GM23248 (cell line): ENCODE measurements around the gene ENTPD8. TPM values are rescaled to one million over a fixed set of nuclear protein-coding genes. Genes with fewer than 3 reads are reported as not detected.

ENCODE experiments used
- DNase-seq: peaks from one replicate; pipeline ENCODE4 v3.0.0-alpha.2; 2015
- H2AFZ ChIP-seq: fragments of 200-600 bp; sonication (generic); 2 replicates; pipeline ENCODE4 v1.6.1; 2016; ENCODE audit warnings: antibody characterized with exemption
- H3F3A ChIP-seq: fragments of 200-600 bp; sonication (generic); 2 replicates; pipeline ENCODE4 v1.6.1; 2016; ENCODE audit warnings: mild to moderate bottlenecking, antibody characterized with exemption, mixed run types; ENCODE audit not compliant: insufficient read depth
- H3K27ac ChIP-seq: fragments of 200-600 bp; sonication (generic); 2 replicates; pipeline ENCODE4 v1.5.1; 2016; ENCODE audit warnings: mild to moderate bottlenecking
- H3K27me3 ChIP-seq: fragments of 200-600 bp; sonication (generic); replicated peaks from 2 replicates; pipeline ENCODE4 v1.6.1; 2016; ENCODE audit warnings: mild to moderate bottlenecking; ENCODE audit not compliant: insufficient read depth
- H3K36me3 ChIP-seq: fragments of 200-600 bp; sonication (generic); 2 replicates; pipeline ENCODE4 v1.6.1; 2016; ENCODE audit warnings: low read depth, mild to moderate bottlenecking
- H3K4me1 ChIP-seq: fragments of 200-600 bp; sonication (generic); 2 replicates; pipeline ENCODE4 v1.6.1; 2016; ENCODE audit warnings: mild to moderate bottlenecking; ENCODE audit not compliant: insufficient read depth
- H3K4me2 ChIP-seq: fragments of 200-600 bp; sonication (generic); one replicate; pipeline ENCODE4 v1.6.1; 2016; ENCODE audit warnings: mild to moderate bottlenecking; ENCODE audit not compliant: unreplicated experiment
- H3K4me3 ChIP-seq: fragments of 200-600 bp; sonication (generic); 2 replicates; pipeline ENCODE4 v1.5.1; 2016; ENCODE audit warnings: mild to moderate bottlenecking
- H3K79me2 ChIP-seq: fragments of 200-600 bp; sonication (generic); 2 replicates; pipeline ENCODE4 v1.6.1; 2016; ENCODE audit warnings: mild to moderate bottlenecking; ENCODE audit not compliant: insufficient read depth
- H3K9ac ChIP-seq: fragments of 200-600 bp; sonication (generic); 2 replicates; pipeline ENCODE4 v1.6.1; 2016; ENCODE audit warnings: mild to moderate bottlenecking
- H3K9me2 ChIP-seq: fragments of 200-600 bp; sonication (generic); 2 replicates; pipeline ENCODE4 v1.6.1; 2016; ENCODE audit warnings: mixed run types, mild to moderate bottlenecking, moderate library complexity; ENCODE audit not compliant: insufficient read depth
- H3K9me3 ChIP-seq: fragments of 200-600 bp; sonication (generic); one replicate; pipeline ENCODE4 v1.6.1; 2017; ENCODE audit warnings: low read depth
- H4K20me1 ChIP-seq: fragments of 200-600 bp; sonication (generic); 2 replicates; pipeline ENCODE4 v1.6.0; 2016; ENCODE audit not compliant: insufficient read depth
- EZH2 ChIP-seq: fragments of 200-600 bp; sonication (generic); IDR thresholded peaks from 2 replicates; pipeline ENCODE4 v1.6.1; 2018; ENCODE audit warnings: antibody characterized with exemption, mild to moderate bottlenecking; ENCODE audit not compliant: insufficient read depth, poor library complexity, severe bottlenecking
- EZH2phosphoT487 ChIP-seq: fragments of 200-600 bp; sonication (generic); IDR thresholded peaks from 2 replicates; pipeline ENCODE4 v1.6.1; 2018; ENCODE audit warnings: antibody characterized with exemption, moderate library complexity, mild to moderate bottlenecking, low read depth; ENCODE audit not compliant: insufficient read depth
- whole genome bisulfite sequencing, 2 experiments: methylation state at CpG; one replicate each; pipeline ENCODE4 v1.1.6; 2015 to 2017; ENCODE audit warnings: low lambda C conversion rate in 2 of 2, low coverage in 1 of 2; ENCODE audit errors: missing lambda C conversion rate in 2 of 2; 5-methylcytosine and 5-hydroxymethylcytosine counted together
- in situ Hi-C: fragments of 300-500 bp; cut with MboI; formaldehyde crosslinking; loops from 2 replicates; pipeline ENCODE4 v1.15.0; 2020
- polyA plus RNA-seq: library from polyadenylated mRNA; unstranded; fragments of >200 nt; fragmentation: Nextera tagmentation; extraction: Ambion mirVana; gene quantifications from 2 replicates; pipeline ENCODE4 v1.2.1, GENCODE V29; 2016
- total RNA-seq: library from RNA; depleted of rRNA; stranded (reverse); fragments of >200 nt; shearing (Covaris generic); gene quantifications from 2 replicates; pipeline ENCODE4 v1.2.3, GENCODE V29; 2014

The ENTPD8 gene
- total and polyA plus RNA-seq, 2 experiments from 2014 or later: not detected

GRCh38 chr9:137476856-137477255, 35.7 kb upstream of the ENTPD8 start:
- Histone ChIP-seq H4K20me1 (no peaks in the 10 kb centered on the region), H3K9me3 (no peaks in the 10 kb centered on the region), H3K4me2 (no peak overlapping the region), H3K27ac (no peak overlapping the region), H2AFZ (no peak overlapping the region), H3K4me3 (no peak overlapping the region), H3K79me2 (no peaks in the 10 kb centered on the region), H3K9me2 (no peaks in the 10 kb centered on the region), H3K4me1 (no peaks in the 10 kb centered on the region), H3K9ac (no peak overlapping the region), H3F3A (no peaks in the 10 kb centered on the region), H3K36me3 (no peaks in the 10 kb centered on the region), H3K27me3 (no peaks in the 10 kb centered on the region)
- 67 to 77% methylated on average over 10 to 11 of the region's 11 CpGs for WGBS, 2 experiments
- no peak for DNase-seq
- in situ Hi-C loops: no loop called here
- TF ChIP-seq EZH2phosphoT487: no peak
- TF ChIP-seq EZH2: no peak

DNA sequence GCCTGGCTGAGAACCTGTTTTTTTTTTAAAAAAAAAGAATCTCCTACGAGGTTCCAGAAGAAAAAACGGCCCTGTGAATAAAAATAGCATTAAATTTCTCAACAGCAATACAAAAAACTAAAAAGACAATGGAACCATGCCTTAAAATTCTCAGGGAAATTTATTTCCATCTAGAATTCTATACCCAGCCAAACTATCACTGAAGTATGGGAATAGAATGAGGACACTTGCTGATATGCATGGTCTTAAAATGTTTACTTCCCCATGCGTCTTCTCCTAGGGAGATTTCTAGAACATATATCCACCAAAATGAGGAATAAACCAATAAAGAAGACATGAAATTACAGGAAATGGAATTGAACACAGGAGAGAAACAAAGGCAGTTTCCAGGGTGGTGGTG, 34.5 kb upstream of the ENTPD8 start:
- Histone ChIP-seq H3K9me3 (no peaks in the 10 kb centered on the region), H2AFZ (no peak overlapping the region), H3K4me1 (no peaks in the 10 kb centered on the region), H3K4me3 (no peak overlapping the region), H3K9ac (no peak overlapping the region), H3K27ac (no peak overlapping the region), H3F3A (no peaks in the 10 kb centered on the region), H3K27me3 (no peaks in the 10 kb centered on the region), H4K20me1 (no peaks in the 10 kb centered on the region), H3K9me2 (no peaks in the 10 kb centered on the region), H3K79me2 (no peaks in the 10 kb centered on the region), H3K36me3 (no peaks in the 10 kb centered on the region), H3K4me2 (no peak overlapping the region)
- 49 to 52% methylated on average over 3 of the region's 3 CpGs for WGBS, 2 experiments
- TF ChIP-seq EZH2phosphoT487: no peak
- TF ChIP-seq EZH2: no peak
- no peak for DNase-seq
- in situ Hi-C loops: no loop called here

DNA sequence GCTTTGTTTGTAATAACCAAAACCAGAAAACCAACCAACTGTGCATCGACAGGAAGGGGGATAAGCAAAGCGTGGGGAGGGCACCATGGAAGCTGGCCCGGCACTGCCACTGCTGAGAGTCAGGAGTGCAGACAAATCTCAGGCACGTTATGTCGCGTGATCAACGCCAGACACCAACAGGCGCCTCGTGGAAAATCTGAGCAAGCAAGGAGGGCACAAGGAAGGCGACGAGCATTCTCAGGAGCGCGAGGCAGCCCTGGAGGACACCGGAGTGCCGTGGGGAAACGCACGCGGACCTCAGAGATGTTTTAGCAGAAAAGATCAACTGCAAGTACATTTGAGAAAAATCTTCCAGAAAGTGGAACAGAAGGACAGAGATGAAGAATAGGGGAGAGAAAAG, 33.1 kb upstream of the ENTPD8 start:
- in situ Hi-C loops: no loop called here
- Histone ChIP-seq H3K9ac (no peak overlapping the region), H3K79me2 (no peaks in the 10 kb centered on the region), H3K9me2 (no peaks in the 10 kb centered on the region), H4K20me1 (no peaks in the 10 kb centered on the region), H2AFZ (no peak overlapping the region), H3K27ac (no peak overlapping the region), H3K36me3 (no peaks in the 10 kb centered on the region), H3K4me2 (no peak overlapping the region), H3K4me3 (no peak overlapping the region), H3K27me3 (no peaks in the 10 kb centered on the region), H3K9me3 (no peaks in the 10 kb centered on the region), H3K4me1 (no peaks in the 10 kb centered on the region), H3F3A (peaks cover 3% of the 10 kb centered on the region; the same call in 1 of the 2 replicates)
- TF ChIP-seq EZH2: no peak
- TF ChIP-seq EZH2phosphoT487: no peak
- WGBS, 2 experiments: 83 to 84% methylated on average over 18 of the region's 18 CpGs
- DNase-seq: no peak

DNA sequence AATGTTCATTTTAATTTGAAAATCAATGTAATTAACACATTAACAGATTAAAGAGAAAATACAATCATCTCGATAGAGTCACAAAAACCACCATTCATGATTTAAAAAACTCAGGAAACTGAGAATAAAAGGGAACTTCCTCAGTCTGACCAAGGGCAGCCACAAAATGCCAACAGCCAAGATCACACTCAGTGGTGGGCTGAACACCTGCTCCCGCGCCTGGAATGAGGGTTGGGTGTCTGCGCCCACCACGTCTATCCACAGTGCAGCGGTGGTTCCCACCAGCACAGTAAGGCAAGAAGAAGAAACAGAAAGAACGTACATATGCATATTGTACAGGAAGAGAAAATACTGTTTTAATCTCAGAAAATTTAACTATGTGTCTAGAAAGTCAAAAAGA, 29.6 kb upstream of the ENTPD8 start:
- peaks cover 8% of the 10 kb centered on the region; the same call in 1 of the 2 replicates for H3F3A ChIP-seq
- H3K36me3 ChIP-seq: no peaks in the 10 kb centered on the region
- no peaks in the 10 kb centered on the region for H3K27me3 ChIP-seq
- no peak overlapping the region for H2AFZ ChIP-seq
- WGBS, 2 experiments: 83 to 90% methylated on average over 7 of the region's 7 CpGs
- no peaks in the 10 kb centered on the region for H3K4me1 ChIP-seq
- H3K79me2 ChIP-seq: no peaks in the 10 kb centered on the region
- H3K9me2 ChIP-seq: no peaks in the 10 kb centered on the region
- no peak overlapping the region for H3K4me3 ChIP-seq
- H3K9me3 ChIP-seq: no peaks in the 10 kb centered on the region
- H3K9ac ChIP-seq: no peak overlapping the region
- H4K20me1 ChIP-seq: no peaks in the 10 kb centered on the region
- no peak for TF ChIP-seq EZH2
- TF ChIP-seq EZH2phosphoT487: no peak
- no peak overlapping the region for H3K4me2 ChIP-seq
- no peak for DNase-seq
- in situ Hi-C loops: no loop called here
- H3K27ac ChIP-seq: no peak overlapping the region

DNA sequence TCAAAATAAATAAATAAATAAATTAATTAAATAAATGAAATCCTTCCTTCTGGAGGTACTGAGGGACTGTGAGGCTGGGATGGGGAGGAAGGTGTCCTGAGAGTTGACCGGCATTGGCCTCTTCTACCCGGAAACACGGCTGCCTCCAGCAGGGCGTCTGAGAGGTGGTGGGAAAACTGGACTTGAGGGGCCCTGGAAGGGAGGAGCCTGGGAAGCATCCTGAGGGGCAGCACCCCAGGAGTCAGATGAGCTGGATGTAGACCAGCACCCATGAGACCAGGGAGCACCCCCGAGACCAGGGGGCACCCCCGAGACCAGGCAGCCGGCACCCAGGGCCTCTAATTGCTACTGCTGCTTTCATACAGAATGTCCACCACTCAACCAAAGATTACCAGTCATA, 26.7 kb upstream of the ENTPD8 start:
- in situ Hi-C loops: no loop called here
- no peaks in the 10 kb centered on the region for H3K79me2 ChIP-seq
- no peak overlapping the region for H3K4me3 ChIP-seq
- H3K9ac ChIP-seq: no peak overlapping the region
- TF ChIP-seq EZH2phosphoT487: no peak
- TF ChIP-seq EZH2: no peak
- no peak overlapping the region for H2AFZ ChIP-seq
- no peaks in the 10 kb centered on the region for H3K27me3 ChIP-seq
- no peaks in the 10 kb centered on the region for H3K9me2 ChIP-seq
- no peaks in the 10 kb centered on the region for H3K9me3 ChIP-seq
- H3K27ac ChIP-seq: no peak overlapping the region
- 92 to 96% methylated on average over 7 of the region's 7 CpGs for WGBS, 2 experiments
- peaks cover 8% of the 10 kb centered on the region; the same call in 1 of the 2 replicates for H3F3A ChIP-seq
- no peaks in the 10 kb centered on the region for H4K20me1 ChIP-seq
- no peaks in the 10 kb centered on the region for H3K4me1 ChIP-seq
- no peak for DNase-seq
- no peaks in the 10 kb centered on the region for H3K36me3 ChIP-seq
- H3K4me2 ChIP-seq: no peak overlapping the region
